GM12878 (cell line): Measurements from ENCODE around the gene KRTAP13-4. TPM values are rescaled to one million over a fixed set of nuclear protein-coding genes. Genes with fewer than 3 reads are reported as not detected.

Experiments used
- ATAC-seq: fragments of 200-7000 bp; cut with Tn5 transposase; 3 replicates; pipeline ENCODE4 v1.9.1; 2020; ENCODE audit warnings: mild to moderate bottlenecking, moderate library complexity
- BruUV-seq: library from RNA; stranded (reverse); fragments of 400-500 nt; replicated peaks from 2 replicates; lab custom pipeline; 2021; lab: Mats Ljungman, UMichigan
- CTCF ChIA-PET: fragments of 300-600 bp; sonication (Branson Sonifier 250); formaldehyde crosslinking; extraction: SDS; loops from one replicate; lab custom pipeline; 2021; ENCODE audit warnings: inconsistent platforms; lab: Yijun Ruan, JAX
- POLR2A ChIA-PET: fragments of 350-600 bp; formaldehyde crosslinking; extraction: SDS; loops from one replicate; lab custom pipeline; 2021; ENCODE audit warnings: inconsistent platforms; lab: Charles Lee
- RAD21 ChIA-PET: fragments of 300-600 bp; sonication (Branson Sonifier 250); formaldehyde crosslinking; loops from one replicate; lab custom pipeline; 2023; ENCODE audit warnings: antibody characterized with exemption; ENCODE audit not compliant: unreplicated experiment; lab: Charles Lee
- SMC1A ChIA-PET: fragments of 300-600 bp; sonication (Branson Sonifier 250); formaldehyde crosslinking; loops from one replicate; lab custom pipeline; 2023; ENCODE audit not compliant: unreplicated experiment, uncharacterized antibody; lab: Charles Lee
- DNase-seq: peaks from one replicate; pipeline ENCODE4 v3.0.0-alpha.2; 2011; ENCODE audit warnings: low read depth, low spot score
- FAIRE-seq: peaks from 3 replicates; lab custom pipeline; 2011; peaks lifted over from hg19 to GRCh38; lab: Jason Lieb, UNC
- H2AFZ ChIP-seq: 2 replicates; pipeline ENCODE4 v1.6.0; 2011; ENCODE audit warnings: low read depth, low read length, control low read depth; ENCODE audit not compliant: control insufficient read depth
- H3K27ac ChIP-seq: 2 replicates; pipeline ENCODE4 v1.5.1; 2011; ENCODE audit warnings: control low read depth; ENCODE audit not compliant: control insufficient read depth, insufficient read depth
- H3K27me3 ChIP-seq, 2 experiments: replicated peaks in 1 of 2; 2 replicates each; pipeline versions ENCODE4 v1.6.0 to v1.6.1; 2011; ENCODE audit warnings: low read length in 1 of 2; ENCODE audit not compliant: control insufficient read depth in 2 of 2, insufficient read depth in 2 of 2
- H3K36me3 ChIP-seq, 2 experiments: 2 replicates each; pipeline ENCODE4 v1.5.1; 2011; ENCODE audit warnings: low read length in 1 of 2; ENCODE audit not compliant: control insufficient read depth in 2 of 2, insufficient read depth in 2 of 2
- H3K4me1 ChIP-seq: 2 replicates; pipeline ENCODE4 v1.6.1; 2011; ENCODE audit warnings: mild to moderate bottlenecking, low read length, moderate library complexity, mixed read lengths; ENCODE audit not compliant: control insufficient read depth, insufficient read depth
- H3K4me2 ChIP-seq: 2 replicates; pipeline ENCODE4 v1.6.0; 2011; ENCODE audit warnings: control low read depth; ENCODE audit not compliant: control insufficient read depth, insufficient read depth
- H3K4me3 ChIP-seq: fragments of 200-600 bp; sonication (generic); 2 replicates; pipeline ENCODE4 v1.5.1; 2016
- H3K79me2 ChIP-seq: 2 replicates; pipeline ENCODE4 v1.6.0; 2011; ENCODE audit warnings: low read length; ENCODE audit not compliant: control insufficient read depth, insufficient read depth
- H3K9ac ChIP-seq: 2 replicates; pipeline ENCODE4 v1.8.0; 2011; ENCODE audit warnings: low read length, control low read depth, mixed read lengths; ENCODE audit not compliant: control insufficient read depth, insufficient read depth
- H3K9me3 ChIP-seq: replicated peaks from 3 replicates; pipeline ENCODE4 v1.5.1; 2011; ENCODE audit warnings: mild to moderate bottlenecking, low read length; ENCODE audit not compliant: control insufficient read depth, insufficient read depth
- H4K20me1 ChIP-seq: 2 replicates; pipeline ENCODE4 v1.6.0; 2011; ENCODE audit not compliant: control insufficient read depth, insufficient read depth
- BACH1 ChIP-seq: fragments of 450-650 bp; IDR thresholded peaks from 2 replicates; pipeline ENCODE4 v1.6.1; 2017; ENCODE audit warnings: mild to moderate bottlenecking, borderline replicate concordance
- BCL11A ChIP-seq: IDR thresholded peaks from 2 replicates; pipeline ENCODE4 v1.6.1; 2011; ENCODE audit warnings: low read depth, low read length
- CBX3 ChIP-seq: fragments of 200-600 bp; sonication (generic); IDR thresholded peaks from 2 replicates; pipeline ENCODE4 v1.6.1; 2016; ENCODE audit warnings: low read depth, borderline replicate concordance
- MLLT1 ChIP-seq: fragments of 450-650 bp; IDR thresholded peaks from 2 replicates; pipeline ENCODE4 v1.6.1; 2016; ENCODE audit warnings: mild to moderate bottlenecking
- POU2F2 ChIP-seq: IDR thresholded peaks from 3 replicates; pipeline ENCODE4 v1.6.1; 2011; ENCODE audit warnings: low read depth, mild to moderate bottlenecking, low read length, borderline replicate concordance
- SMAD5 ChIP-seq: IDR thresholded peaks from 2 replicates; pipeline ENCODE4 v1.6.1; 2016; ENCODE audit warnings: antibody characterized with exemption, low read depth
- SREBF1 ChIP-seq: IDR thresholded peaks from 2 replicates; pipeline ENCODE4 v1.6.1; 2012; ENCODE audit warnings: mild to moderate bottlenecking, low read length
- SUZ12 ChIP-seq: fragments of 200-600 bp; sonication (generic); IDR thresholded peaks from one replicate; pipeline ENCODE4 v1.6.1; 2018; ENCODE audit warnings: antibody characterized with exemption, mild to moderate bottlenecking; ENCODE audit not compliant: unreplicated experiment
- TBL1XR1 ChIP-seq: IDR thresholded peaks from 2 replicates; pipeline ENCODE4 v1.6.1; 2012; ENCODE audit warnings: low read depth, low read length, improper control_type of control experiment
- YBX1 ChIP-seq: fragments of 450-650 bp; IDR thresholded peaks from 2 replicates; pipeline ENCODE4 v1.6.1; 2016; ENCODE audit warnings: antibody characterized with exemption
- ZNF592 ChIP-seq: fragments of 450-650 bp; IDR thresholded peaks from 2 replicates; pipeline ENCODE4 v1.6.1; 2017; ENCODE audit warnings: mild to moderate bottlenecking, moderate library complexity
- WGBS: methylation state at CpG from one replicate; pipeline ENCODE4 v1.1.6; 2016; ENCODE audit warnings: low lambda C conversion rate; ENCODE audit not compliant: insufficient replicate concordance, insufficient coverage; ENCODE audit errors: missing lambda C conversion rate; 5-methylcytosine and 5-hydroxymethylcytosine counted together
- in situ Hi-C: fragments of 300-500 bp; cut with MboI; formaldehyde crosslinking; loops from 9 replicates; pipeline ENCODE4 v1.14.3; 2018; ENCODE audit warnings: mixed read lengths
- intact Hi-C: fragments of 100-400 bp; cut with micrococcal nuclease; formaldehyde crosslinking; loops from one replicate; pipeline ENCODE4 v1.14.2; 2022; ENCODE audit not compliant: unreplicated experiment
- polyA plus RNA-seq, 11 experiments: library from polyadenylated mRNA; depleted of rRNA in 4 of 11; unstranded in 6 of 11; stranded (reverse) in 5 of 11; fragments of >200 nt; fragmentation: Nextera tagmentation in 4 of 11; fragmentation: Illumina TruSeq in 1 of 11; extraction: Ambion mirVana in 4 of 11; extraction: Trizol in 1 of 11; gene quantifications; 1 replicate in 1 of 11; 2 replicates in 10 of 11; pipeline versions ENCODE4 v1.2.1 to v1.2.3, GENCODE V29; 2011 to 2016; ENCODE audit warnings: inconsistent platforms in 2 of 11, missing spikeins in 2 of 11, low read depth in 1 of 11
- total RNA-seq, 4 experiments: library from RNA; depleted of rRNA in 3 of 4; stranded (reverse); fragments of >200 nt in 3 of 4; fragmentation: Illumina TruSeq in 1 of 4; extraction: Trizol in 1 of 4; gene quantifications; 2 replicates each; pipeline versions ENCODE4 v1.2.1 to v1.2.3, GENCODE V29; 2013 to 2021

The KRTAP13-4 gene
- total and polyA plus RNA-seq, 10 of the 15 experiments (the other 5 are each of a cell fraction or from before 2014, with no cell fraction given), result not detected

GRCh38 chr21:30468900-30469714 is 39.1 kb downstream of the KRTAP13-4 start:
- Histone ChIP-seq H3K27ac (no peak overlapping the region), H3K4me2 (no peak overlapping the region), H4K20me1 (no peaks in the 10 kb centered on the region), H3K27me3 (no peaks in the 10 kb centered on the region), H3K9me3 (no peaks in the 10 kb centered on the region), H2AFZ (no peak overlapping the region), H3K9ac (no peak overlapping the region), H3K79me2 (no peaks in the 10 kb centered on the region), H3K36me3 (no peaks in the 10 kb centered on the region), H3K4me3 (no peak overlapping the region), H3K4me1 (no peaks in the 10 kb centered on the region)
- in situ Hi-C loops (no loop called here), intact Hi-C loops (no loop called here)
- no peak for TF ChIP-seq SMAD5
- TF ChIP-seq SUZ12, result no peak
- BruUV-seq, result no TSS peak
- no peak for DNase-seq
- 13% methylated on average over 6 of the region's 6 CpGs for WGBS
- SMC1A ChIA-PET, result no interaction called here
- no peak for FAIRE-seq
- CTCF ChIA-PET, result no interaction called here
- no peak for ATAC-seq
- RAD21 ChIA-PET, result no interaction called here
- POLR2A ChIA-PET, result no interaction called here

GRCh38 chr21:30478004-30478403 is 48.0 kb downstream of the KRTAP13-4 start:
- Histone ChIP-seq H3K27me3 (no peaks in the 10 kb centered on the region), H3K36me3 (no peaks in the 10 kb centered on the region), H3K9me3 (no peaks in the 10 kb centered on the region), H3K27ac (no peak overlapping the region), H3K79me2 (no peaks in the 10 kb centered on the region), H3K9ac (no peak overlapping the region), H3K4me3 (no peak overlapping the region), H2AFZ (no peak overlapping the region), H4K20me1 (no peaks in the 10 kb centered on the region), H3K4me1 (no peaks in the 10 kb centered on the region), H3K4me2 (no peak overlapping the region)
- in situ Hi-C loops, result no loop called here
- DNase-seq, result no peak
- CTCF ChIA-PET, result no interaction called here
- BruUV-seq, result no TSS peak
- SMC1A ChIA-PET, result no interaction called here
- no peak for FAIRE-seq
- intact Hi-C loops, result no loop called here
- POLR2A ChIA-PET, result no interaction called here
- WGBS, result 5% methylated on average over 3 of the region's 3 CpGs
- RAD21 ChIA-PET, result no interaction called here
- no peak for ATAC-seq
- TF ChIP-seq TBL1XR1, result no peak
- TF ChIP-seq YBX1, result no peak
- no peak for TF ChIP-seq BACH1
- no peak for TF ChIP-seq ZNF592
- no peak for TF ChIP-seq CBX3
- TF ChIP-seq POU2F2, result no peak
- no peak for TF ChIP-seq SREBF1
- no peak for TF ChIP-seq BCL11A
- TF ChIP-seq MLLT1, result no peak
